ENCODE results near the gene INHBE.
A peak's percentile ranks its signal among the peaks of the same experiment; 100 is the strongest.

INHBE gene

GRCh38 chr12:57456145-57456700 is 1.1 kb downstream of the INHBE start:
- peak; percentile 57 for TF ChIP-seq CTCF (IDR thresholded peaks at IDR 0.05)

- no peak for TF ChIP-seq CTCF (IDR thresholded peaks at IDR 0.05)
Observed at GRCh38 chr12:57456737-57457490, 1.8 kb downstream of the INHBE start.

- no peak for TF ChIP-seq CTCF (IDR thresholded peaks at IDR 0.05)
Observed at GRCh38 chr12:57458665-57459054, 3.6 kb downstream of the INHBE start.

- peak; percentile 85 for TF ChIP-seq CTCF (IDR thresholded peaks at IDR 0.05)
Observed at GRCh38 chr12:57459055-57459749, 4.1 kb downstream of the INHBE start.

- no peak for TF ChIP-seq CTCF (IDR thresholded peaks at IDR 0.05)
Observed at GRCh38 chr12:57459750-57460467, 4.8 kb downstream of the INHBE start, which contains the start of gene GLI1. GLI1 (plus strand) TSS chr12:57459785; CDS start chr12:57463692, 3,907 bp downstream.

GRCh38 chr12:57460468-57460784 is 5.3 kb downstream of the INHBE start:
- TF ChIP-seq CTCF (IDR thresholded peaks at IDR 0.05) = no peak

GRCh38 chr12:57460841-57461275 is 5.8 kb downstream of the INHBE start:
- no peak for TF ChIP-seq CTCF (IDR thresholded peaks at IDR 0.05)

Data from LNCAP (cell line).